H1 (cell line): ENCODE measurements around the gene LMNB1. TPM values are rescaled to one million over a fixed set of nuclear protein-coding genes. Genes with fewer than 3 reads are reported as not detected.

Experiments
- CHD7 ChIP-seq: fragments of 300-600 bp; sonication (generic); IDR thresholded peaks from 2 replicates; pipeline ENCODE4 v1.7.1; 2012; ENCODE audit warnings: low read length, moderate library complexity, mild to moderate bottlenecking, inconsistent platforms; ENCODE audit not compliant: insufficient replicate concordance
- KDM1A ChIP-seq: fragments of 200-600, 300-600 bp; sonication (generic); IDR thresholded peaks from 2 replicates; pipeline ENCODE4 v1.7.1; 2016; ENCODE audit warnings: mild to moderate bottlenecking, low read length, borderline replicate concordance
- polyA plus RNA-seq, 7 experiments: library from polyadenylated mRNA; depleted of rRNA in 3 of 7; stranded (reverse) in 5 of 7; unstranded in 2 of 7; fragments of >200 nt in 5 of 7; fragments of 200-250 nt in 2 of 7; gene quantifications; 1 replicate in 5 of 7; 2 replicates in 1 of 7; 4 replicates in 1 of 7; pipeline versions ENCODE4 v1.2.1 to v1.2.3, GENCODE V29; 2011 to 2013; ENCODE audit warnings: missing spikeins in 2 of 7, mixed read lengths in 2 of 7
- total RNA-seq: library from RNA; stranded (reverse); fragmentation: NEBNext Ultra II Directional; extraction: Animal tissue kit (Norgen Biotek cat#: 25700); gene quantifications from 2 replicates; pipeline ENCODE4 v1.2.1, GENCODE V29; 2021

Gene LMNB1
- total and polyA plus RNA-seq, 2 of the 8 experiments (the other 6 are each of a cell fraction or from before 2014, with no cell fraction given), result 73.5 to 225 TPM

DNA sequence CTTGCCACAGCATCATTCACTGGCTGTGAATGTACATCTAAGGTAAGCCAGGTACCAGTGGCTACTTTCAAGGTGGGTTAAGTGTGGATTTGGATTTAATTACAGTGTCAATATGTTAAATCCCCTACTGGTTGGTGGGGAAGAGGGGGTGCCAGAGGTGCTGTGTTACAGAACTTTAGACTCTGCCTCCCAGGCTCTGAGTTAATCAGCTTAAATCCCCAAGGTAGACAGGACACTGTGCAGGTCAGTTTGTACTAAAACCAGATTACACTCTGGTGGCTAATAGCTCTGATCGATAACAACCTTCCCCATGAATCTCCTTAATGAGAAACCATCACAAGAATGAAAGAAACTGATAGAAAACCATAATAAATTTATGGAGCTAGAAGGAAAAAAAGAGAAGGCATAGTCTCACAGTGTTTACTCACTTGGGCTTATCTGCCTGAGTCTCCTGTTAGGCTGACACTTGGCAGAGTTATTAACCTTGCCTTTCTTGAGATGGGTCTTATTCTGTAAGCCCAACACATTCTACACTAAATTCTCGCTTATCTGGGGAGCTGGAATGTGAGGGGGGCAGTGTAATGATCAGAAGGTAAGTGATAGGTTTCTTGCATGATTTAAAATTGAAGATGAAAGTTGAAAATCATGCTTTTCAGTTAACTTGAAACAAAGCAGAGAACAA, 106.8 kb downstream of the LMNB1 start (continued):
- no peak for TF ChIP-seq CHD7
- TF ChIP-seq KDM1A, result no peak
